ENCODE results near the gene PANX2.
"Not testable (repeated sequence)": the region's sequence is repeated elsewhere in the genome, so short reads cannot be mapped to it uniquely, and the experiment has no call there.

The PANX2 gene, protein sequence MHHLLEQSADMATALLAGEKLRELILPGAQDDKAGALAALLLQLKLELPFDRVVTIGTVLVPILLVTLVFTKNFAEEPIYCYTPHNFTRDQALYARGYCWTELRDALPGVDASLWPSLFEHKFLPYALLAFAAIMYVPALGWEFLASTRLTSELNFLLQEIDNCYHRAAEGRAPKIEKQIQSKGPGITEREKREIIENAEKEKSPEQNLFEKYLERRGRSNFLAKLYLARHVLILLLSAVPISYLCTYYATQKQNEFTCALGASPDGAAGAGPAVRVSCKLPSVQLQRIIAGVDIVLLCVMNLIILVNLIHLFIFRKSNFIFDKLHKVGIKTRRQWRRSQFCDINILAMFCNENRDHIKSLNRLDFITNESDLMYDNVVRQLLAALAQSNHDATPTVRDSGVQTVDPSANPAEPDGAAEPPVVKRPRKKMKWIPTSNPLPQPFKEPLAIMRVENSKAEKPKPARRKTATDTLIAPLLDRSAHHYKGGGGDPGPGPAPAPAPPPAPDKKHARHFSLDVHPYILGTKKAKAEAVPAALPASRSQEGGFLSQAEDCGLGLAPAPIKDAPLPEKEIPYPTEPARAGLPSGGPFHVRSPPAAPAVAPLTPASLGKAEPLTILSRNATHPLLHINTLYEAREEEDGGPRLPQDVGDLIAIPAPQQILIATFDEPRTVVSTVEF

DNA sequence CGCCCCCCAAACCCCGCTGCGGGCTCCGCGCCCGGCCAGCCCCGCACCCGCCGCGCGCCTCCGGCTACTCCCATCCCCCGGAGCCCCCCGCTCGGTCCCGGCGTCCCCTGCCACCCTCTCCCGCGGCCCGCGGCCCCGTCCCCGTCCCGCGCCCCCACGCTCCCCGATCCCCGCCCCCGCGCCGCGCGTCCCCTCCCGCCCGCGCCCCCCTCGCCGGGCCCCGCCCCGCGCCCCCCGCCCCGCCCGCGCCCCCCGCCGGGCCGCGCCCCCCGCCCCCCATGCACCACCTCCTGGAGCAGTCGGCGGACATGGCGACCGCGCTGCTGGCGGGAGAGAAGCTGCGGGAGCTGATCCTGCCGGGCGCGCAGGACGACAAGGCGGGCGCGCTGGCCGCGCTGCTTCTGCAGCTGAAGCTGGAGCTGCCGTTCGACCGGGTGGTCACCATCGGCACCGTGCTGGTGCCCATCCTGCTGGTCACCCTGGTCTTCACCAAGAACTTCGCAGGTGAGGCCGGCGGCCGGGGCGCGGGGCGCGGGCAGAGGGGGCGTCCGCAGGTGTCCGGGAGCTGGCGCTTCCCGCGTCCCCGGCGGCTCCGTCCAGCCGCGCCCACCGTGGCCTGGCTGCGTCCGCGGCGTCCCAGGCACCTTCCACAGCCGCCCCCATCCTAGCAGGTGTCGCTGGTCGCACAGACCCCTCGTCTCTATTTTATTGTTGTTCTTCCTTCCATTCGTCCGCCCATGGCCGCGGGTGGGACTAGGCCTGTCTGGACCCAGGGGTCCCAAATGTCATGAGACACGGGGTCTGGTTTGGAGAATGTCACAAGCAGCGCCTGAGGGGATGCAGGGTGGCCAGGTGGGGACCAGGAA lies at the start of gene PANX2:
Gene PANX2, plus strand, starts transcription at position 279 of the 866 bp plus-strand sequence. Its CDS starts 0 bp downstream, at position 279.
- DNase-seq: no peak

DNA sequence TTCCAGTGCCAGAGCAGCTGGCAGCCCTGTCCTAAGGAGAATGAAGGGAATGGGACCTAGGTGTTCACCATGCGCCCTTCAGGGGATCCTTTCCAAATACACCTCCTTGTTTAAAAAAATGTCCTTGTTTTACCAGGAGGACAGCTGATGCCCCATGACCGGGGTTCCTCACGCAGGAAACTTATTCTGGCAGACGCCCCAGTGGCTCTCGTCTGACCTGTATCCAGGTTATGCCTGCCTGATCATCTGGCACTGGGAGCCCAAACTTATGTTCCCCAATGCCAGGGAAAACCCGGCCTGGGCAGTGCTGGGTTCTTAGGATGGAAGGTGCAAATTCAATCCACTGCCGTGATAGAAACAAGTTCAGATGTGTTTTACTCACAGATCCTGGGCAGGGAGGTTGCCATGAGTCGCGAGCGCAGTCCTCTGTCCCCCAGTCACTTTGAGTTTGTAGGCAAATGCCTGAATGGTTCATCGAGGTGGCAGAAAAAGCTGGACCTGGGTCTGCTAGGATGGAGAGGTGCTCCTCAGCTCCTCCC lies 49.3 kb upstream of the PANX2 start:
- no peak for DNase-seq

DNA sequence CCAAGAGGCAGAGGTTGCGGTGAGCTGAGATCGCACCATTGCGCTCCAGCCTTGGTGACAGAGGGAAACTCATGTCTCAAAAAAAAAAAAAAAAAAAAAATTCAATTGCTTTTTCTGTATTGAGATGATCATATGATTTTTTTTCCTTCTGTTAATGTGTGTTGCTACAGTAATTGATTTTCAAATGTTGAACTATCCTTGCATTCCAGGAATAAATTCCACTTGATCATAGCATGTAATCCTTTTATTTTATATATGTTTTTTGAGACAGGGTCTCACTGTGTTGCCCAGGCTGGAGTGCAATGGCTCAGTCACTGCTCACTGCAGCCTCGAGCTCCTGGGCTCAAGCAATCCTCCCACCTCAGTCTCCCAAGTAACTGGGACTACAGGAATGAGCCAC lies 47.4 kb upstream of the PANX2 start:
- DNase-seq: no peak

DNA sequence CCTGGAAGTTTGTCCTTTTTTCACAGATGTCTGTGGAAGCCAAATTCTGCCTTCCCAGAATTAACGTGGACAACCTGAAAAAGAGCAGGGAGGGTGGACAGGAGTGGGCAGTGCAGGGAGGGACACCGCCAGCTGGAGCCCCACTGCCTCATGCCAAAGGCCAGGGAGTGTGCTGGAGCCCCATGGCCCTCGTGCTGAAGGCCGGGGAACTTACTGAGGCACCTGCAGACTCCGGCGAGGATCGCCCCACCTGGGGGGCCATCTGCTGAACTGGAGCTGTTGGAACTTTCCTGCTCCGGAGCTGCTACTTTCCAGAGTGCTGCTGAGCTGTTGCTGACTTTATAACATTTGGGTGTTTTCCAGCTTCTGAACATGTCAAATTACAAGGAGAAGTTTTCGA lies 45.5 kb upstream of the PANX2 start:
- no peak for DNase-seq

DNA sequence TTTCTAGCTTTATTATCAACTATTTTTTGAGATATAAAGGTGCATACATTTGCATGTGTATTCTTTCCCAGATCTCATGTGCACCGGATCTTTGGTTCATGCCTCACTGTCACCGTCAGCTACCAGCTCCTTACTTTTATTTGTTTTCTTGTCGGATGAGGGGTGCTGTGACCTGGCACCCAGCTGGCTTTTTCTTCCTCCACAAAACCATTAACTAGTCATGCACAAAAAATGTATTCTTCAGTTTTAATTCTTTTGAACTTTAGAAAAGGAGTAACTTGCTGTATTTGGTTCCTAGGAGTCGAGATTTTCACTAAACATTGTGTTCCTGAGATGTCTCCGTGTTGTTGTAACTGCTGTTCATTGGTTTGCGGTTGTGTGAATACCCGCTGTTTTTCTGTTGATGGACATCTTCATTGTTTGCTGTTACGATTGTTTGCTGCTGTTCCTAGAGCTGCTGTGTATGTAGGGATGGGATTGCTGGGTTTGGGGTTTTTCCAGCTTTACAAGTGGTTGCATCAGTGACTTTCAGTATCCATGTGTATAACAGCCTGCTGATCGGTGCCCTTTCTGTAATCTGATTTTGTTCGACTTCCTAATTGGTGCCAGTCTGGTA lies 41.3 kb upstream of the PANX2 start:
- DNase-seq: no peak

DNA sequence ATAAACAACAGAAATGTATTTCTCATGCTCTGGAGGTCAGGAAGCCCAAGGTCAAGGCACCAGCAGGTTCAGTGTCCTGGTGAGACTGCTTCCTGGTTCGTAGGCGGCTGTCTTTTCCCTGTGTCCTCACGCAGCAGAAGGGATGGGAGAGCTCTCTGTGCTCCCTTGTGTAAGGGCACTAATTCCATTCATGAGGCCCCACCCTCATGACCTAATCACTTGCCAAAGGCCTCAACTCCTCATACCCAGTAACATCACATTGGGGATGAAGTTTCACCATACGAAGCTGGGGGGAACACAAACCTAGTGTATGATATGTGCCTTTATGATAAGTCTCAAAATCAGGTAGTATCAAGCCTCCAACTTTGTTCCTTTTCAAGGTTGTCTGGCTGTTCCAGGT lies 38.6 kb upstream of the PANX2 start:
- no peak for DNase-seq

DNA sequence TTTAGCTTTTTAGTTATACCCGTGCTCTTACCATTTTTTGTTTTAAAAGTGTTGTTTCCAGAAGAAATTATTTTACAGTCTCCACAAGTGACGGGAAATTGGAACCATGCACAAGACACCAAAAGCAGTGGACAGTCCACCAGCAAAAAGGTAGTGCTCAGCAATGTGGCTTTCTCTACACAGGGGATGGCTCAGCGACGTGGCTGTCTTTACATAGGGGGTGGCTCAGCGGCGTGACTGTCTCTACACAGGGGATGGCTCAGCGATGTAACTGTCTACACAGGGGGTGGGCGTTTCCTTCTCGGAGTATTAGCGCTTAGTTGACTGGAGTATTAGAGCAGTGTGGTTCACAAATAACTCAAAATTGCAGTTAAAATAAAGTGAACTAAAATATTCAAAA lies 36.0 kb upstream of the PANX2 start:
- no peak for DNase-seq

DNA sequence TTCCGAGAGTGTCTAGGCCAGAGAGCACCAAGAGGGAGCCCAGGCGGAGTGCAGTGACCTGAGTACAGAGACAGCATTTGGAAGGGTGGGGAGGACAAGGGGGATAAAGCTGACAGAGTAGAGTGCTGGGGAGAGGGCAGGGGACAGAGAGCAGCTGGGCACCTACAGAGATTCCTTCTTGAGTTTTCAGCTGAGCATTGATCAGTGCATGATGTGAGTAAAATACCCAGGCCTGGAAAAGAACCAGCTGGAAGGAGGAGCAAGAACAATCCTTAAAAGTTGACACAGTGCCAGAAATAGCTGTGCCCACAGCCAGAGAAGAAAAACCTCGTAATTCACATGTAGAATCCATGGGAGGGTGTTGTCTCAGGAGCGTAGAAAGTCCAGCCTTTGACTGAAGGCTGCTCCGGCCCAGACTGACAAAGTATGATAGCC lies 33.9 kb upstream of the PANX2 start:
- DNase-seq: no peak

DNA sequence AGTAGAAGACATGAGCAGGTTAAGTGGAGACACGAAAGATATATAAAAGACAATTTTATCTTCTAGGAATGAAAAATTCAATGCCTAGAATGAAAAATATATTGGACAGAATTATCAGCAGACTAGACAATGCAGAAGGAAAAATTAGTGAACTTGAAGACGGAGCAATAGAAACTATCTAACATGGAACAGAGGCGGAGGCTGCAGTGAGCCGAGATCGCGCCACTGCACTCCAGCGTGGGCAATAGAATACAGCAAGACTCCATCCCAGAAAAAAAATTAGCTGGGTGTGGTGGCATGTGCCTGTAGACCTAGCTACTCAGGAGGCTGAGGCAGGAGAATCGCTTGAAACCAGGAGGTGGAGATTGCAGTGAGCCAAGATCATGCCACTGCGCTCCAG lies 33.3 kb upstream of the PANX2 start:
- not testable (repeated sequence) for DNase-seq

DNA sequence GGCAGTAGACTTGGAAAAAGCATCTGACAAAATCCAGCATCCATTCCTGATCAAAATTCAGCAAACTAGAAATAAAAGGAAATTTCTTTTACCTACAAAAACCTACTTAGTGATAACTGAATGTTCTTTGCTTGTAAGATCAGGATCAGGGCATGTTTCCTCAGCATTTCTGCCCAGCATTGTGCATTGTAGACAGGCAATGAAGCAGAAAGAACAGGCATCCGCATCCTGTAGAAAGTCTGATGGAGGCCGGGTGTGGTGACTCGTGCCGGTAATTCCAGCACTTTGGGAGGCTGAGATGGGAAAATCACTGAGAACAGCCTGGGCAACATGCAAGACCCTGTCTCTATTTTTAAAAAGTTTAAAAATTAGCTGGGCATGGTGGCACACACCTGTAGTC lies 32.5 kb upstream of the PANX2 start:
- DNase-seq: no peak

DNA sequence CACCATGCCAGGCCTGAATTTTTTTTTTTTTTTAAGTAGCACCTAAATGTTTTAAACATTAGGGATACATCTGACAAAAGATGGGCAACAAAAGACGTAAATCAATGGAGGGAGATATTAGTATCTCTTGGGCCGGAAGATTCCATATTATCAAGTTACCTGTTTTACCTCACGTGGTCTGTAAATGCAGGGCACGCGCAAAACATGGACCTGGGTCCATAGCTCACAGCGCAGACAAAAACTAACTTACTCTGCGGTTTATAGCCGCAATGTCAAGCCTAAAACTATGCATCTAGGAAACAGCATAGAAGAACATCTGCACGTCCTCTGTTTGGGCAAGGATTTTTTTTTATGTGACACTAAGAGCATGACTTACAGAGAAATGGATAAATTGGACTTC lies 31.5 kb upstream of the PANX2 start:
- no peak for DNase-seq

DNA sequence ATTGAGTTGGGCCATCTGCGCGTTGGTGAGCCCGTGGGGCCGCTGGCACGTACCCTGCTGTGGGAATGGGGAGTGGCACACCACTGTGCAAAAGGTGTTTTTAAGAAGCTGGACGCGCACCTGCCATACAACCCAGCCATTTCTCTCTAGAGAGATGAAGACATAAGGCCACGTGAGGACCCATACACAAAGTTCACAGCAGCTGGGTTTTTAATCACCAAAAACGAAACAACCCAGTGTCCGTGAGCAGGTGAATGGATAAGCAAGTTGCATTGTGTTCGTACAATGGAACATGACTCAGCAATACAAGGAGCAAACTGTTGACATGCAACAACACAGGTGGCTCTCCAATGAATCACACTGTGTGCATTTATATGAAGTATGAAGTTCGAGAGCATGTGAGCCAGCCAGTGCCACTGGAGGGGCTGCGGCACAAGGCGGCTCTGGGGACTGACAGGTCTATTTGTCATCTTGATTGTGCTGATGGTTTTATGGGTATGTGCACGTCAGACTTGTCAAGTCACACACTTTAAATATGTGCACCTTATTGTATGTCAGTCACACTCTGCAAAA lies 30.6 kb upstream of the PANX2 start:
- DNase-seq: no peak

DNA sequence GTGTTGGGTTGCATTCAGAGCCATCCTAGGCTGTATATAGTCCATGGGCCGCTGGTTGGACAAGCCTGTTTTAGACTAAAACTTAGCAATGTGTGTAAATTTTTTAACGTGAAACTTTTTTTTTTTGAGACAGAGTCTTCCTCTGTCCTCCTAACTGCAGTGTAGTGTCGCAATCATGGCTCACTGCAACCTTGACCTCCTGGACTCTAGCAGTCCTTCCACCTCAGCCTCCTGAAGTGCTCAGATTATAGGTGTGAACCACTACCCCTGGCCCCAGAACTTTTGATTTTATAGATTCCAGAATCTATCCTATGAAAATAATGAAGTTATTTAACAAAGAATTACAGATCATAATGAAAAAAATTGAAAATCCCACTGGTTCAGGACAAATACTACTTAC lies 29.9 kb upstream of the PANX2 start:
- DNase-seq: no peak

DNA sequence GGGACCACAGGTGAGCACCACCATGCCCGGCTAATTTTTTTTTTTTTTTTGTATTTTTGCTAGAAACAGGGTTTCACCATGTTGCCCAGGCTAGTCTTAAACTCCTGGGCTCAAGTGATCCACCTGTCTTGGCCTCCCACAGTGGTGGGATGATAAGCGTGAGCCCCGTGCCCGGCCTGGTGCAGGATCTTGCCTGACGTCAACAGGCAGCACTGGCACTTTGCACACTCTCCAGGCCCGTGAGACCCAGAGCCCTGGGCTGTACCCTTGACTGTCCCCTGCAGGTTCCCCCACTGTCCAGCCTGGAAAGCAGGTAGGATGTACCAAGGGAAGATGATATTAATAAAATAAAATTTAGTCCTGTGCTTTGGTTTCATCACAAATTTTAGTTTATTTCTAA lies 29.1 kb upstream of the PANX2 start:
- DNase-seq: no peak

DNA sequence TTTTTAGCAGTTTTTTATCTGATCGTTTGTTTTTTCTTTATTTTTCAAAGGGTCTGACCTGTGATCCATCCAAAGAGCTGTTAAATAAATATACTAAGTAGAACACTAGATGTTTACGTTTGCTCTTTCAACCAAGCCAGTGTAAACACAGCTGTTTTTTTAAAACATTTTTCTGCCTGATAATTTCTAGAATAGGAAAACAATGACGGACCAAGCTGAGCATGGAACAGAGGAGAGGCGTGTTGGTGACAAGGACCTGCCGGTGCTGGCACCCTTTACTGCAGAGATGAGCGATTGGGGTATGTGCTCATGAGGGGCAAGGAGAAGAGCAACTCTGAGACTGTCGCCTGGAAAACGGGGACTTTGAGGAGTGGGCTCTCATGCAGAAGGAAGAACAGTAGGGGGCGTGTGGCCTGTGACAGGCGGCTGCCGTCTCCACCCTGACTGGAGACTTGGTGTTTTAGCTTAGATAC lies 28.6 kb upstream of the PANX2 start:
- no peak for DNase-seq

DNA sequence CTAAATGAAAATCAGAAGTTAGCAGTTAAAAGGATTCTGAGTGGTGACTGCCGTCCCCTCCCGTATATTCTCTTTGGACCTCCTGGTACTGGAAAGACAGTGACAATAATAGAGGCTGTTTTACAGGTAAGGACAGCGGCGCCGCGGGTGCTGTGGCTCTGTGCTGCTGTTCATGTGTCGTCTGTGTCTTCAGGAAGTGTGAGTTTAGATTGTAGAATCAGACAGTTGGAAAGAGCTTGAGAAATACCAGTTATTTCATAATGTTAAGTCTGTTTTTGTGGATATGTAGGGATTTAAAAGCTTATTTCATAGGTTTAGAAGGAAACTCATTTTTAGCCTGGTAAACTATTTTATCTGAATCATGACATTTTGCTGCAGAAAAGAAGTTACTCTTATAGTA lies 27.4 kb upstream of the PANX2 start:
- DNase-seq: no peak

DNA sequence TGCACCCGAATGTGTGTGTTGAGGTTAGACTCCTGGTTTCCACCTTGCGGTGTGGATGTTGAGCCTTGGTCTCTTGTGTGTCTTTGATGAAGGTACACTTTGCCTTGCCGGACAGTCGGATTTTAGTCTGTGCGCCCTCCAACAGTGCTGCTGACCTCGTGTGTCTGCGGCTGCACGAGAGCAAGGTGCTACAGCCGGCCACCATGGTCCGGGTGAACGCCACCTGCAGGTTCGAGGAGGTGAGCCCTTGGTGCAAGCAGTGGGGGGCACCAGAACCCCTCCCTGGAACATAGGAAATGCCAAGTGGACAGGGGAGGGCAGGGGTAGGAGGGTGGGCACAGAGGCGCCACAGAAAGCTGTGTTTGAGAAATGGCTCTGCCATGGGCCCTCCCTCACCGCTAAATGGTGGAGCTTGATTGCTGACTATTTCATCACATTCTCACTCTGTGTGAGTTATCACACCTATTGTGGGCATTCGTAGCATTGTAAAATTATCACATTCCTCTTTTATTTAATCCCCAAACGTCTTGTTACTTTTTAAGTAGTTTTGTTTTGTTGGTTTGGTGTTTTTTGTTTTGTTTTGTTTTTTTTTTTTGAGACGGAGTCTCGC lies 26.4 kb upstream of the PANX2 start:
- no peak for DNase-seq

DNA sequence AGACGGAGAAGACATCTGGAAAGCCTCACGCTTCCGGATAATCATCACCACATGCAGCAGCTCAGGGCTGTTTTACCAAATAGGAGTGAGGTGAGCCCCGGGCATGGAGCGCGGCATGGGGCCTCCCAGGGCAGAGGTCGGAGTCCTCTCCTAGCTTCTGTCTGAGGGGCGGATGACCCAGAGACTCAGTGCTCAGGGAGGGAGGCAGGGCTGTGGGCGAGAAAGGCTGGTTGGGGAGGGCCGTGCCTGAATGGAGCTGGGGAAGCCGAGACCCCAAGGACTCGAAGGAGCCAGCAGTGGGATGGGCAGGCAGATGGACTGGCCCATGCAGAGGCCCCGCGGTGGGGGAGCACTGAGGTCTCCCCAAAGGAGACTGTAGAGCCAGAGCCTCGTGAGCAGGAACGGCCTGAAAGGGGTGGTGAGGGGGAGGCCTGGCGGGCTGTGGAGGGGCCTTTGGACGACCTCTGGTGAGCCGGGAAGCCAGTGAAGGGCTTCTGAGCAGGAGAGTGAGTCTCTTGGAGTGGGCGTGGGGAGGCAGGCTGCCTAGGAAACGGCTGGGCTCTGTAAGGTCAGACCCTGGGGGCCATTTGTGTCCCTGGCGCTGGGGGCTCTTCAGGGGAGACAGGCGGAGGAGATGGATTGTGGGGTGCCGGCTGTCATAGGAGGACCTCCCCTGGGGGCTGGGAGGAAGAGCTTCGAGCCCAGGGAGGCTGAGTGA lies 24.7 kb upstream of the PANX2 start:
- no peak for DNase-seq

DNA sequence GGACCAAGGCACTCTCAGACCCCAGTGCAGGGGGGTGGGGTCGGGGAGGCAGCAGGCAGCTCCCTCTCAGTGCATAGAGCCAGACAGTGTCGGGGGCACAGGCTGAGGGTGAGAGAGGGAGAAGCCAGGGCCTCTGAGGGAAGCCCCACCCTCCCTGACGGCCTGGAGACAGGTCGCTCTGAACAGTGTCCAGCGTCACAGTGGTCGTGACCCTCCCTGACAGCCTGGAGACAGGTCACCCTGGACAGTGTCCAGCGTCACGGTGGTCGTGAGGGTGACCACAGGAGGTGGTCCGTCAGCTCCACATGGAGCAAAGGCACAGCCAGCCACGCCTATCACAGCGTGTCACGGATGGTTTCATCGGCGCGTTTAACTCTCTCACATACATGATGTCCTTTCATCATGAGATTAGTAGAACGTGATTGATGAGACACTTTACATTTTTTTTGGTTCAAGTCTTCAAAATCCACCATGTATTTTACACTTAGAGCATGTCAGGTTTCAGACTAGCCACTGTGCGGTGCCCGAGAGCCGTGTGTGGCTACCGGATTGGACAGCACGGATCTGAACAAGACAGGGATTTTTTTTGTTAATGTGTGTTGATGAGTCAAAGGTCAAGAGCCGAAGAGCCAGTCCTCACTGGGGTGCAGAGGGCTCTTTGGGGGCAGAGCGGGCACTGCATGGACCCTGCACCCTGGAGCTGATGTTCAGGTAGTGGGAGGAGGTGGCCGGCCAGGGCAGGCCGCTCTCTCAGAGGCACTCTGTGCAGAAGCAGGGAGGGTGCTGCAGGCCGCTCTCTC lies 23.9 kb upstream of the PANX2 start:
- peak in 12 of 14 donors; percentile 12 to 77 (median 43) for DNase-seq
